ENCODE results near the gene AMN1.
"Not testable (repeated sequence)": the region's sequence is repeated elsewhere in the genome, so short reads cannot be mapped to it uniquely, and the experiment has no call there.

AMN1 gene

GRCh38 chr12:31732926-31733548 lies 4.2 kb upstream of the AMN1 start:
- 0 out of 2 replicates have a peak overlapping the region, but pooled peaks have one; percentile 1 for H3K4me2 ChIP-seq (ENCODE audit: low read length)
- no peak overlapping the region for H3K4me3 ChIP-seq (ENCODE audit: low read length)

GRCh38 chr12:31731203-31731602 lies 2.4 kb upstream of the AMN1 start:
- H3K36me3 ChIP-seq (ENCODE audit: control insufficient read depth, low read length) = not testable (repeated sequence)

More at GRCh38 chr12:31732926-31733548, 4.2 kb upstream of the AMN1 start:
- H3K36me3 ChIP-seq (ENCODE audit: control insufficient read depth, low read length) = peaks cover 3% of the 10 kb centered on the region; the same call in 1 of the 2 replicates
- H3K9me2 ChIP-seq (replicated peaks; ENCODE audit: control insufficient read depth, low read length) = no peaks in the 10 kb centered on the region
- H3K27ac ChIP-seq (ENCODE audit: low read depth, low read length) = no peak overlapping the region
- H3K79me2 ChIP-seq (ENCODE audit: control insufficient read depth, low read length) = peaks cover 14% of the 10 kb centered on the region
- no peak for TF ChIP-seq EZH2phosphoT487 (IDR thresholded peaks at IDR 0.05; ENCODE audit: borderline replicate concordance, low read length)
- TF ChIP-seq, protein P1, sequence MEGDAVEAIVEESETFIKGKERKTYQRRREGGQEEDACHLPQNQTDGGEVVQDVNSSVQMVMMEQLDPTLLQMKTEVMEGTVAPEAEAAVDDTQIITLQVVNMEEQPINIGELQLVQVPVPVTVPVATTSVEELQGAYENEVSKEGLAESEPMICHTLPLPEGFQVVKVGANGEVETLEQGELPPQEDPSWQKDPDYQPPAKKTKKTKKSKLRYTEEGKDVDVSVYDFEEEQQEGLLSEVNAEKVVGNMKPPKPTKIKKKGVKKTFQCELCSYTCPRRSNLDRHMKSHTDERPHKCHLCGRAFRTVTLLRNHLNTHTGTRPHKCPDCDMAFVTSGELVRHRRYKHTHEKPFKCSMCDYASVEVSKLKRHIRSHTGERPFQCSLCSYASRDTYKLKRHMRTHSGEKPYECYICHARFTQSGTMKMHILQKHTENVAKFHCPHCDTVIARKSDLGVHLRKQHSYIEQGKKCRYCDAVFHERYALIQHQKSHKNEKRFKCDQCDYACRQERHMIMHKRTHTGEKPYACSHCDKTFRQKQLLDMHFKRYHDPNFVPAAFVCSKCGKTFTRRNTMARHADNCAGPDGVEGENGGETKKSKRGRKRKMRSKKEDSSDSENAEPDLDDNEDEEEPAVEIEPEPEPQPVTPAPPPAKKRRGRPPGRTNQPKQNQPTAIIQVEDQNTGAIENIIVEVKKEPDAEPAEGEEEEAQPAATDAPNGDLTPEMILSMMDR (IDR thresholded peaks at IDR 0.05; ENCODE audit: low read depth, low read length, poor library complexity, severe bottlenecking) = no peak
- H3F3A ChIP-seq (ENCODE audit: control insufficient read depth, insufficient read depth) = peaks cover 8% of the 10 kb centered on the region
- H3K4me1 ChIP-seq (ENCODE audit: control insufficient read depth, low read length) = peaks cover 53% of the 10 kb centered on the region
- H4K20me1 ChIP-seq (ENCODE audit: control insufficient read depth, insufficient read depth, low read depth, low read length) = no peaks in the 10 kb centered on the region
- H3K9me3 ChIP-seq (ENCODE audit: control insufficient read depth, insufficient read depth, low read length) = no peaks in the 10 kb centered on the region
- H3K27me3 ChIP-seq (ENCODE audit: control insufficient read depth, low read length) = no peaks in the 10 kb centered on the region

DNA sequence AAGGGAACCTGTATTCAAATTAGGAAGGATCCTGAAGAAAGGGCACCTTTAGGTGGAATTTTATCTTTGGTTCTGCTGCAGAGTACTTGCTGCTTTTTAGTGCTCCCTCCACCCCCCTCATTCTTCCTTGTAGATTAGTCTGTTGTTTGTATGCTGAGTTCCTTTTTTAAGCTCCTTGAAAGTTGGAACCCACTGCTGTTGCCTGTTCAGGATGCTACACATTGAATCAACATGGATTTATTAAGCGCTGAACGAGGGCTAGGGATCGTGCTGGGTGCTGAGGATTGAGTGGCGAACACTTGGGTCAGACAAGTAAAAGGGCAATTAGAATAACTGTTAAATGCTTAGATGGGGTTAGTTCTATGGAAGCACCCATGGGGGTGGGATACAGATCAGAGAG lies 884 bp upstream of the AMN1 start:
- no peaks in the 10 kb centered on the region for H3K27me3 ChIP-seq (ENCODE audit: control insufficient read depth, low read length)
- no peaks in the 10 kb centered on the region for H3K9me3 ChIP-seq (ENCODE audit: control insufficient read depth, insufficient read depth, low read length)
- H3K36me3 ChIP-seq (ENCODE audit: control insufficient read depth, low read length) = peaks cover 3% of the 10 kb centered on the region; the same call in 1 of the 2 replicates
- TF ChIP-seq, protein P1 (IDR thresholded peaks at IDR 0.05; ENCODE audit: low read depth, low read length, poor library complexity, severe bottlenecking) = no peak
- no peak for TF ChIP-seq EZH2phosphoT487 (IDR thresholded peaks at IDR 0.05; ENCODE audit: borderline replicate concordance, low read length)
- peak overlapping the region; percentile 52 for H3K27ac ChIP-seq (ENCODE audit: low read depth, low read length)
- H3F3A ChIP-seq (ENCODE audit: control insufficient read depth, insufficient read depth) = peaks cover 14% of the 10 kb centered on the region; the same call in 1 of the 2 replicates
- H3K4me1 ChIP-seq (ENCODE audit: control insufficient read depth, low read length) = peaks cover 63% of the 10 kb centered on the region
- H3K79me2 ChIP-seq (ENCODE audit: control insufficient read depth, low read length) = peaks cover 27% of the 10 kb centered on the region
- no peaks in the 10 kb centered on the region for H3K9me2 ChIP-seq (replicated peaks; ENCODE audit: control insufficient read depth, low read length)
- peak overlapping the region; percentile 91 for H3K4me3 ChIP-seq (ENCODE audit: low read length)
- peak overlapping the region; percentile 90 for H3K4me2 ChIP-seq (ENCODE audit: low read length)
- H4K20me1 ChIP-seq (ENCODE audit: control insufficient read depth, insufficient read depth, low read depth, low read length) = no peaks in the 10 kb centered on the region

More at GRCh38 chr12:31731203-31731602, 2.4 kb upstream of the AMN1 start:
- not testable (repeated sequence) for H3K9me3 ChIP-seq (ENCODE audit: control insufficient read depth, insufficient read depth, low read length); H3K4me3 ChIP-seq (ENCODE audit: low read length); H3K27ac ChIP-seq (ENCODE audit: low read depth, low read length); H3K9me2 ChIP-seq (replicated peaks; ENCODE audit: control insufficient read depth, low read length); H3K27me3 ChIP-seq (ENCODE audit: control insufficient read depth, low read length); H3K4me2 ChIP-seq (ENCODE audit: low read length); H4K20me1 ChIP-seq (ENCODE audit: control insufficient read depth, insufficient read depth, low read depth, low read length)
- Histone ChIP-seq H3K4me1 (ENCODE audit: control insufficient read depth, low read length) (peaks cover 57% of the 10 kb centered on the region), H3F3A (ENCODE audit: control insufficient read depth, insufficient read depth) (peaks cover 14% of the 10 kb centered on the region; the same call in 1 of the 2 replicates), H3K79me2 (ENCODE audit: control insufficient read depth, low read length) (peaks cover 27% of the 10 kb centered on the region)

- Histone ChIP-seq H3K79me2 (ENCODE audit: control insufficient read depth, low read length) (peaks cover 36% of the 10 kb centered on the region), H4K20me1 (ENCODE audit: control insufficient read depth, insufficient read depth, low read depth, low read length) (no peaks in the 10 kb centered on the region), H3K27ac (ENCODE audit: low read depth, low read length) (peak overlapping the region; percentile 92), H3K4me1 (ENCODE audit: control insufficient read depth, low read length) (peaks cover 68% of the 10 kb centered on the region), H3K4me2 (ENCODE audit: low read length) (peak overlapping the region; percentile 95), H3K36me3 (ENCODE audit: control insufficient read depth, low read length) (peaks cover 3% of the 10 kb centered on the region; the same call in 1 of the 2 replicates), H3K9me3 (ENCODE audit: control insufficient read depth, insufficient read depth, low read length) (no peaks in the 10 kb centered on the region), H3K4me3 (ENCODE audit: low read length) (peak overlapping the region; percentile 96), H3F3A (ENCODE audit: control insufficient read depth, insufficient read depth) (peaks cover 10% of the 10 kb centered on the region; the same call in 1 of the 2 replicates), H3K27me3 (ENCODE audit: control insufficient read depth, low read length) (no peaks in the 10 kb centered on the region), H3K9me2 (replicated peaks; ENCODE audit: control insufficient read depth, low read length) (no peaks in the 10 kb centered on the region)
- no peak for TF ChIP-seq EZH2phosphoT487 (IDR thresholded peaks at IDR 0.05; ENCODE audit: borderline replicate concordance, low read length)
- TF ChIP-seq, protein P1 (IDR thresholded peaks at IDR 0.05; ENCODE audit: low read depth, low read length, poor library complexity, severe bottlenecking) = no peak
These were observed 418 bp downstream of the AMN1 start for GRCh38 chr12:31728289-31728916.
